AG10803 (cell line): ENCODE data around the gene FXN.

Experiments used
- DNase-seq: peaks from one replicate; pipeline ENCODE4 v3.0.0; 2010; ENCODE audit warnings: low read depth
- H3K4me3 ChIP-seq: 2 replicates; pipeline ENCODE4 v1.5.1; 2011; ENCODE audit warnings: mild to moderate bottlenecking, low read length, control low read depth
- TF ChIP-seq, protein P1 (sequence below): conservative IDR thresholded peaks from 2 replicates; pipeline ENCODE4 v1.5.1; 2011; ENCODE audit warnings: mild to moderate bottlenecking, low read length, control low read depth, inconsistent platforms

Gene FXN

DNA sequence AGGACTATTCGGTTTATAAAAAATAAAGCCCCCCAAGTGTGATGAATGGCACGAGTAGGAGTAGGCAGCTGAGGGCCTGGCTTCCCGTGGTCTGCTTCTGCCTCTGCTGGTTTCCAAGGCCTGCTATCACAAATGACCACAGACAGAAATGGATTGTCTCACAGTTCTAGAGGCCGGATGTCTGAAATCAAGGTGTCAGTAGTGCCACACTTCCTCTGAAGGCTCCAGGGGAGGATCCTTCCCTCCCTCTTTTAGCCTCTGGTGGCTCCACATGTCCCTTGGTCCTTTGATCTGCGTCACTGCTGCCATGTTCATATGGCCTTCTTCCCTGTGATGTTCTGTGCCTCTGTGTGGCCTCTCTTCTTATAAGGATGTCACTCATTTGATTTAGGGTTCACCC, 36.7 kb upstream of the FXN start:
- TF ChIP-seq, protein P1, sequence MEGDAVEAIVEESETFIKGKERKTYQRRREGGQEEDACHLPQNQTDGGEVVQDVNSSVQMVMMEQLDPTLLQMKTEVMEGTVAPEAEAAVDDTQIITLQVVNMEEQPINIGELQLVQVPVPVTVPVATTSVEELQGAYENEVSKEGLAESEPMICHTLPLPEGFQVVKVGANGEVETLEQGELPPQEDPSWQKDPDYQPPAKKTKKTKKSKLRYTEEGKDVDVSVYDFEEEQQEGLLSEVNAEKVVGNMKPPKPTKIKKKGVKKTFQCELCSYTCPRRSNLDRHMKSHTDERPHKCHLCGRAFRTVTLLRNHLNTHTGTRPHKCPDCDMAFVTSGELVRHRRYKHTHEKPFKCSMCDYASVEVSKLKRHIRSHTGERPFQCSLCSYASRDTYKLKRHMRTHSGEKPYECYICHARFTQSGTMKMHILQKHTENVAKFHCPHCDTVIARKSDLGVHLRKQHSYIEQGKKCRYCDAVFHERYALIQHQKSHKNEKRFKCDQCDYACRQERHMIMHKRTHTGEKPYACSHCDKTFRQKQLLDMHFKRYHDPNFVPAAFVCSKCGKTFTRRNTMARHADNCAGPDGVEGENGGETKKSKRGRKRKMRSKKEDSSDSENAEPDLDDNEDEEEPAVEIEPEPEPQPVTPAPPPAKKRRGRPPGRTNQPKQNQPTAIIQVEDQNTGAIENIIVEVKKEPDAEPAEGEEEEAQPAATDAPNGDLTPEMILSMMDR = no peak
- no peak overlapping the region for H3K4me3 ChIP-seq
- no peak for DNase-seq

DNA sequence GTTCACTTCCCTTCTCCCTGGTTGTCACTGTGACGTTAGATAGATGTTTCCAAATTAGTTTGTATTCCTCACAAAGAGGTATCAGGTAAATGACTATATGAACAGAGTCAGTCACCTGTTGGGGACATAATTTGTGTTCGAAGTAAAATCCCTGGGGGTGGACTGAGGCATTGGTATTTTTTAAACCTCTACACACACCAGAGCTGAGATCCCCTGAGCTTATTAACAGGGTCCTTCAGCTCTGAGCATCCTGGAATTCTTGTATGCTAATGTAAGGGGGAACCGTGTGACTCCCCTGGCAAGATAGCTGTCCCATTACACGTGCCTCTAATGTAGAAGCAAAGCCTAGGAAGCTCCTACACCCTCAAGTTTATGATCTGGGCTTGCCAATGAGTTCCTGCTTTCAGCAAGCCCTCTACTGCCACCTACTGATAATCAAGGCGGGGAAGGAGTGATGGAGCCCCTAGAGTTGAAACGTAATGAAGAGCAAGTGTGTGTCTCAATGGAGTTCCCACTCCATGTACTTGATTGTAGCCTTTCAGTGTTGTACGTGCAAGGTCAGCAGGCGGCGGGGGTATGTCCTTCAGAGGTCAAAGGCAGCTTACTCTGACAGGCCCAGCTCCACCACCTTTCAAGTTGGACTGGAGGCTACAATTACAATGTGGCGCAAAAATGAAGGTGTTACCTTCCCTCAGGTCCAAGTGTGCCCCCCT, 36.0 kb upstream of the FXN start:
- peak; percentile 69 for DNase-seq
- no peak overlapping the region for H3K4me3 ChIP-seq
- TF ChIP-seq, protein P1 = peak; percentile 91

GRCh38 chr9:69001921-69002320, 33.6 kb upstream of the FXN start:
- TF ChIP-seq, protein P1 = no peak
- no peak overlapping the region for H3K4me3 ChIP-seq
- DNase-seq = no peak

DNA sequence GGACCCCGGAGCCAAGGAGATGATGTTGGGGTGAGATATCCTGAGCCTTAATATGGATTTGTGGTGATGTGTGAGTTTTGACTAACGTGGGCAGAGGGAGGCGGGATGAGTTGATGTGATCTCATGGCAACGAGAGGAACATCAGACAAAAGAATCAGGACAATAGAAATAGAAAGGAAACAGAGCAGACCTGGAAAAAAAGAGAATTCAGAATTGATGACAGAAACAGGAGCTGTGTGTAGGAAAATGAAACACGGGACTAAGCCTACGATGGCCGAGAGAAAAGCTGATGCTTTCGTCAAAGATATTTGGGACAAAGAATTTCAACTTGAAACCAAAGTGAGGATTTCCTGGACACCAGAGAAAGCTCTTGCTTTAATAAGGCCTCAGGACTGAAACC, 32.5 kb upstream of the FXN start:
- DNase-seq = no peak
- TF ChIP-seq, protein P1 = no peak
- no peak overlapping the region for H3K4me3 ChIP-seq

- TF ChIP-seq, protein P1 = no peak
- peak; percentile 5 for DNase-seq
- H3K4me3 ChIP-seq = no peak overlapping the region
Measured at GRCh38 chr9:69004836-69005235, 30.7 kb upstream of the FXN start.

DNA sequence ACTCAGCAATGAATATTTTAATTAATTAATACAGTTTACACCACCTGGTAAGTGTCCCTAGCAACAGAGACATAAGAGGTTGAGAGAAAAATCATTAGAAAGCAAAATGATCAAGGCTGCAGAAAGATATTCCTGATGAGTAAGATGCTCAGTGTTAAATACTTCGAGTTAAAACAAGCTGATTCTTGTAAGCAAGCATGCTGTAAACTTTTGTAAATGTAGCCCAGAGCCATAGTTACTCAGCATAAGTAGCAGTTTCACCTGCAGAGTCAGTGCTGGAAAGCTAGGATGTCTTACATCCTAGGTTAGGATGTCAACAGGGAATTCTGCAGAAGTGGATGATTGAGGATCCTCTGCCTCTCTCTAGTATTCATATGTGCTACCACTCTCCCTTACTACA, 25.8 kb upstream of the FXN start:
- TF ChIP-seq, protein P1 = no peak
- no peak overlapping the region for H3K4me3 ChIP-seq
- no peak for DNase-seq

- no peak for DNase-seq
- H3K4me3 ChIP-seq = no peak overlapping the region
- TF ChIP-seq, protein P1 = no peak
Measured at GRCh38 chr9:69012696-69013381, 22.7 kb upstream of the FXN start.
